Upper lobe of left lung (tissue), 6 donors: ENCODE results near the gene REM2. TPM values are rescaled to one million over a fixed set of nuclear protein-coding genes. Genes with fewer than 3 reads are reported as not detected.
A peak's percentile ranks its signal among the peaks of the same experiment; 100 is the strongest.

ENCODE experiments used
- ATAC-seq, 2 donors: fragments of 200-7000 bp; cut with Tn5 transposase; one replicate each; pipeline ENCODE4 v1.9.1; 2022; ENCODE audit warnings: mild to moderate bottlenecking in 2 of 2, moderate library complexity in 2 of 2; ENCODE audit not compliant: low FRiP score in 2 of 2
- DNase-seq, 2 donors: peaks; one replicate each; pipeline ENCODE4 v3.0.0-alpha.2; 2019 to 2020
- H3K27ac ChIP-seq, 4 donors: fragments of 200-600 bp; sonication (generic); one replicate each; pipeline ENCODE4 v1.5.1; 2016 to 2019
- H3K27me3 ChIP-seq, 4 donors: fragments of 200-600 bp; sonication (generic); one replicate each; pipeline ENCODE4 v1.5.1; 2017 to 2019
- H3K36me3 ChIP-seq, 4 donors: fragments of 200-600 bp; sonication (generic); one replicate each; pipeline ENCODE4 v1.5.1; 2016 to 2019
- H3K4me1 ChIP-seq, 4 donors: fragments of 200-600 bp; sonication (generic); one replicate each; pipeline ENCODE4 v1.5.1; 2018 to 2019
- H3K4me3 ChIP-seq, 4 donors: fragments of 200-600 bp; sonication (generic); one replicate each; pipeline ENCODE4 v1.5.1; 2017 to 2019; ENCODE audit warnings: mild to moderate bottlenecking in 2 of 4, moderate library complexity in 1 of 4
- H3K9me3 ChIP-seq, 4 donors: fragments of 200-600 bp; sonication (generic); one replicate each; pipeline ENCODE4 v1.5.1; 2018 to 2019
- CTCF ChIP-seq, 6 experiments: fragments of 450-650 bp in 4 of 6; fragments of 200-600 bp in 2 of 6; sonication (generic) in 2 of 6; IDR thresholded peaks; one replicate each; pipeline ENCODE4 v1.5.1; 2016 to 2019; ENCODE audit warnings: antibody characterized with exemption in 6 of 6
- EP300 ChIP-seq, 4 donors: sonication (generic); formaldehyde crosslinking; IDR thresholded peaks; one replicate each; pipeline ENCODE4 v1.5.1; 2017; ENCODE audit warnings: antibody characterized with exemption in 4 of 4, control low read depth in 2 of 4
- POLR2A ChIP-seq, 4 donors: fragments of 450-650 bp; IDR thresholded peaks; one replicate each; pipeline ENCODE4 v1.5.1; 2016 to 2017; ENCODE audit warnings: antibody characterized with exemption in 4 of 4, mild to moderate bottlenecking in 2 of 4
- POLR2AphosphoS5 ChIP-seq, 2 donors: sonication (generic); formaldehyde crosslinking; IDR thresholded peaks; one replicate each; pipeline ENCODE4 v1.5.1; 2017; ENCODE audit warnings: antibody characterized with exemption in 2 of 2
- WGBS, 2 donors: methylation state at CpG; one replicate each; pipeline ENCODE4 v1.1.5; 2017 to 2018; 5-methylcytosine and 5-hydroxymethylcytosine counted together
- total RNA-seq, 6 donors: library from RNA; depleted of rRNA in 4 of 6; stranded (reverse); fragments of >200 nt in 4 of 6; gene quantifications; one replicate each; pipeline versions ENCODE4 v1.1.0 to v1.2.1, GENCODE V29; 2016 to 2021
- donor health status: DM: no; HTN: no; CAD: no; lungs with moderate emphysema.
- donor health status: DM: no; HTN: yes; CAD: no; lungs with severe emphysema.

REM2 gene
- total RNA-seq, 6 donors from 2014 or later: 1.0 to 6.3 (median 1.2) TPM

DNA sequence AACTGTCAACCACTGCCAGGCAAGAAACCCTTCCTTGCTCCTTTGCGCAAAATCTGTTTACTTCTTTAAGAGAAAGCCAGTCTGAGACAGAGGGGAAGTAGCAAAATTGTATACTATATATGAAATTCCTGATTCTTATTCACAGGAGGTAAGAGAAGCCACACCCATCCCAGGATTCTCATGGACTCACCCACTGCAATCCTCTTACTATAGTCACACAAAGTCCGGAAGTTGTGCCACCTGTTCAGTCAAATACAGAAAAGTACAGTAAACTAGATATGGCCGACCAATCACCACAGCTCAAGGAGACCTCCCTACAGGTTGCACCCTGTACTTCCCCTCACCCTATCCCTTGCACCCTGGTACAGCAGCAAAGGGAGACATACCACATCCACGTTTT lies 43.3 kb downstream of the REM2 start:
- H3K9me3 ChIP-seq: no peaks in the 10 kb centered on the region
- ATAC-seq (no peak), DNase-seq (no peak)
- H3K27me3 ChIP-seq: no peaks in the 10 kb centered on the region
- peaks cover 12 to 51% (median 38%) of the 10 kb centered on the region in 4 donors for H3K36me3 ChIP-seq
- peaks cover 10 to 31% (median 18%) of the 10 kb centered on the region in 4 donors for H3K4me1 ChIP-seq
- 82 to 92% methylated on average over 4 of the region's 4 CpGs for WGBS, 2 donors
- H3K4me3 ChIP-seq: no peak overlapping the region
- no peak overlapping the region for H3K27ac ChIP-seq
- no peak for TF ChIP-seq EP300 (IDR thresholded peaks at IDR 0.05)
- no peak for TF ChIP-seq POLR2AphosphoS5 (IDR thresholded peaks at IDR 0.05)
- TF ChIP-seq CTCF (IDR thresholded peaks at IDR 0.05): no peak
- TF ChIP-seq POLR2A (IDR thresholded peaks at IDR 0.05): no peak

DNA sequence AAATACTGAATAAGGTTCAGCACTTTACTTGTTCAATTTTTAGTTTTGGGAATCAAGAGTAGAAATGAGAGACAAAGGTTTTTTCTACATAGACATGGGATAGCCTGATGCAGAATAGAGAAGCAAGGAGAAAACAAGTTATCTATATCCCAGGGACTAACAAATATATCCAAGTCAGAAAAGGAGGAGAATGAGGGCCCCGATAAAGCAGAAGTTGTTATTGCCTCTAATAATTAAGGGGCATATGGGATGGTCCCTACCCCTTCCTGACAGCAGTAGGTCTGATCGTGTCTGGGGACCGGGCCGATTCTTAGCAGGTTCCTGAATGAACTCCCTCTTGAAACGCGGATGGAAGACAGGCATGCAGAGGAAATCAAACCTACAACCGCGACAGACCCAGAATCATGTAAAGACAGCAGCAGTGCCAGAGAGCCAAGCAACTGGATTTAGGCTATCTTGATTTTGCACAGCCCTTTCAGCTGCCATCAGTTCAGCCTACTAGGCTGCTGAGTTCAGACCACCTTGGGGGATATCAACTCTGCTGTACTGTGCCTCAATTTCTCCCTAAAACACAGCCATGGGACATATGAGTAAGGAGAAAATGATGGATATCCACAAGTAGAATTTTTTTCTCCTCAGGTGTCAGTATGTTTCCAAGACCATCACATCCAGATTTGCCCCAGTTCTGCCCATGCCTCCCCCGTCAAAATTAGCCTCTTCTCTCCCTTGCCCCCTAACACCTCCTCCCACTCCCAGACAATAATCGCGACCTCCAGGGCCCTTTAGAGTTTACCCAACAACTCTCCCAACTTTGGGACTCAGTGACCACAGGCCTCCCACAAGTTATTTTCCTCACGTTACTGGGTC lies 45.4 kb downstream of the REM2 start:
- Histone ChIP-seq H3K27ac (peak overlapping the region; percentile 84 to 94 (median 89)), H3K27me3 (no peaks in the 10 kb centered on the region), H3K36me3 (peaks cover 10 to 30% (median 21%) of the 10 kb centered on the region in 4 donors), H3K4me1 (peaks cover 10 to 31% (median 18%) of the 10 kb centered on the region in 4 donors), H3K9me3 (no peaks in the 10 kb centered on the region), H3K4me3 (peak overlapping the region; percentile 55 to 95 (median 84))
- no peak for ATAC-seq
- no peak for DNase-seq
- TF ChIP-seq POLR2AphosphoS5 (IDR thresholded peaks at IDR 0.05): no peak
- TF ChIP-seq CTCF (IDR thresholded peaks at IDR 0.05): no peak
- no peak for TF ChIP-seq EP300 (IDR thresholded peaks at IDR 0.05)
- no peak for TF ChIP-seq POLR2A (IDR thresholded peaks at IDR 0.05)
- WGBS, 2 donors: 10 to 11% methylated on average over 12 of the region's 12 CpGs

- Histone ChIP-seq H3K4me1 (peaks cover 10 to 31% (median 18%) of the 10 kb centered on the region in 4 donors), H3K4me3 (peak within 1 kb of the TSS; percentile 55 to 95 (median 84)), H3K27ac (peak within 1 kb of the TSS; percentile 86 to 94 (median 89)), H3K9me3 (no peaks in the 10 kb centered on the region), H3K27me3 (no peaks in the 10 kb centered on the region), H3K36me3 (peaks cover 3 to 22% (median 12%) of the 10 kb centered on the region in 4 donors)
- DNase-seq: peak; percentile 91 to 100
- 0% methylated on average over 28 to 51 of the region's 51 CpGs for WGBS, 2 donors
- TF ChIP-seq POLR2A (IDR thresholded peaks at IDR 0.05): peak; percentile 21 to 85 (median 72)
- peak; percentile 82 to 83 for TF ChIP-seq POLR2AphosphoS5 (IDR thresholded peaks at IDR 0.05)
- TF ChIP-seq EP300 (IDR thresholded peaks at IDR 0.05): peak in 1 of 4 donors; percentile 32
- TF ChIP-seq CTCF (IDR thresholded peaks at IDR 0.05): peak in 1 of 6 experiments; percentile 11
- ATAC-seq: peak; percentile 97 to 99
These were observed 46.3 kb downstream of the REM2 start, which contains the start of gene PRMT5 for GRCh38 chr14:22929104-22929960. PRMT5 (minus strand) TSS chr14:22929376; CDS start chr14:22929361, 15 bp downstream.

- 0 to 2% methylated on average over 2 of the region's 2 CpGs for WGBS, 2 donors
- H3K4me3 ChIP-seq: peak overlapping the region; percentile 25 to 95 (median 84)
- no peak for ATAC-seq
- no peaks in the 10 kb centered on the region for H3K9me3 ChIP-seq
- H3K27ac ChIP-seq: peak overlapping the region; percentile 86 to 94 (median 89)
- no peaks in the 10 kb centered on the region for H3K27me3 ChIP-seq
- H3K4me1 ChIP-seq: peaks cover 10 to 31% (median 18%) of the 10 kb centered on the region in 4 donors
- TF ChIP-seq EP300 (IDR thresholded peaks at IDR 0.05): no peak
- no peak for TF ChIP-seq POLR2A (IDR thresholded peaks at IDR 0.05)
- no peak for TF ChIP-seq CTCF (IDR thresholded peaks at IDR 0.05)
- TF ChIP-seq POLR2AphosphoS5 (IDR thresholded peaks at IDR 0.05): no peak
- no peak for DNase-seq
- peaks cover 0 to 17% (median 8%) of the 10 kb centered on the region in 4 donors for H3K36me3 ChIP-seq
These were observed 46.9 kb downstream of the REM2 start for GRCh38 chr14:22929961-22930364.
